GM12878 (cell line): ENCODE results near the gene MYCBPAP.

Experiments
- ETV6 ChIP-seq, 2 experiments: fragments of 450-650 bp in 1 of 2; IDR thresholded peaks in 1 of 2; conservative IDR thresholded peaks in 1 of 2; 2 replicates each; pipeline ENCODE4 v1.6.1; 2014; ENCODE audit warnings: antibody characterized with exemption in 1 of 2, borderline replicate concordance in 1 of 2, low read depth in 1 of 2, mild to moderate bottlenecking in 1 of 2, moderate library complexity in 1 of 2
- IKZF2 ChIP-seq, 2 experiments: fragments of 450-650 bp; IDR thresholded peaks; 2 replicates each; pipeline ENCODE4 v1.6.1; 2017; ENCODE audit warnings: mild to moderate bottlenecking in 2 of 2, moderate library complexity in 2 of 2
- MXI1 ChIP-seq: fragments of 150-350 bp; IDR thresholded peaks from 2 replicates; pipeline ENCODE4 v1.6.1; 2011; ENCODE audit warnings: low read depth, mild to moderate bottlenecking, inconsistent platforms, low read length, improper control_type of control experiment
- POLR2A ChIP-seq: IDR thresholded peaks from 2 replicates; pipeline ENCODE4 v1.6.1; 2011; ENCODE audit warnings: low read depth, mild to moderate bottlenecking, low read length
- RCOR1 ChIP-seq: conservative IDR thresholded peaks from 2 replicates; pipeline ENCODE4 v1.6.1; 2012; ENCODE audit warnings: low read depth, low read length, improper control_type of control experiment
- SIN3A ChIP-seq: IDR thresholded peaks from 2 replicates; pipeline ENCODE4 v1.6.1; 2012; ENCODE audit warnings: low read depth, low read length, improper control_type of control experiment
- TCF3 ChIP-seq: IDR thresholded peaks from 2 replicates; pipeline ENCODE4 v1.6.1; 2012; ENCODE audit warnings: low read depth, mild to moderate bottlenecking, low read length, borderline replicate concordance; ENCODE audit not compliant: insufficient read depth
- ZBED1 ChIP-seq: IDR thresholded peaks from 2 replicates; pipeline ENCODE4 v1.6.1; 2016; ENCODE audit warnings: borderline replicate concordance
- ZSCAN29 ChIP-seq: fragments of 450-650 bp; IDR thresholded peaks from 2 replicates; pipeline ENCODE4 v1.6.1; 2017; ENCODE audit warnings: mild to moderate bottlenecking, moderate library complexity
- TF ChIP-seq, protein P1 (sequence below), 3 experiments: IDR thresholded peaks in 2 of 3; conservative IDR thresholded peaks in 1 of 3; 2 replicates each; pipeline ENCODE4 v1.5.1; 2011; ENCODE audit warnings: low read depth in 3 of 3, low read length in 3 of 3, mild to moderate bottlenecking in 3 of 3, control low read depth in 2 of 3, moderate library complexity in 2 of 3, inconsistent platforms in 1 of 3, mixed read lengths in 1 of 3; ENCODE audit not compliant: control insufficient read depth in 2 of 3, insufficient read depth in 1 of 3; ENCODE audit errors: extremely low read depth in 1 of 3

DNA sequence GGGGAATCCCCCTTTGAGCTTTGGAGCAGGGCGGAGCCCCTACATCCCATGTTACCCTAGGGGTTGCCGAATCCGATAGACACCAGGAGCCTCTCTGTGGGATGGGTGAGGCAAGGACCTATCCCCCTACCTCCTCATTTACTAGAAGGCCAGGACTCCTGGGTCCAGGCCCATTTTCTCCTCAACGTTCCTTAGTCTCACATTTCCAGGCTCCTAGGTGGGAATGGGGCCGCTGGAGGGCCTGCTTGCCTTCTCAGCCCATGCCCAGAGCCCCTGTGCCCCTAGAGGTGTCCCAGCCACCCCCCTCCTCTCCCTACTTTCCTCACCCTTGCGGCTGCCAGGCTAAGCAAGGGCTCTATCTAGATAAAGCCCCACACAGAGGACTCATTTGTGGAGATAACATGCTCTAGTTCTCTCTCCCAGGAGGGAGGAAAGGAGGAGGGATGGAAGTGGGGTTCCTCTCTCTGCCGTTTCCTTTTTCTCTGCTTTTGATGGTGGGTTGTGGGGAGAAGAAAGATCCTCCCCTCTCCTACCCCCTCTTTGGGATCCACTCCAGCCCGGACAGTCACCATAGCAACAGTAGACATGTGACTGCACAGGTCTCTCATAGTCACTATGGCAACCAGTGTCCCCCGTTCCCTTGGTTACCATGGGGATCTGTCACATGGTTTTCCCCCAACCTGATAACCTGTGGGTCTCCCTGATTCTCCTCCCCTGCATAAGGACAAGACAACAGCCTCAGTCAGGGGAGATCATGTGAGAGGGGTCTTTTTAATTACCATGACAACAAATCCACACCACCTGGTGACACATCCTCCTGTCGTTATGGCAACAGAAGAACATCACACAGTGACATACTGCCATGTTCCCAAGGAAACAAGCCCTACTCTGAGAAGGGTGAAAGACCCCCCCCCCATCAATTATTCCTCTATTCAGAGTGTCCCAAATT is 57.4 kb downstream of the MYCBPAP start:
- TF ChIP-seq MXI1, result no peak
- TF ChIP-seq, protein P1, sequence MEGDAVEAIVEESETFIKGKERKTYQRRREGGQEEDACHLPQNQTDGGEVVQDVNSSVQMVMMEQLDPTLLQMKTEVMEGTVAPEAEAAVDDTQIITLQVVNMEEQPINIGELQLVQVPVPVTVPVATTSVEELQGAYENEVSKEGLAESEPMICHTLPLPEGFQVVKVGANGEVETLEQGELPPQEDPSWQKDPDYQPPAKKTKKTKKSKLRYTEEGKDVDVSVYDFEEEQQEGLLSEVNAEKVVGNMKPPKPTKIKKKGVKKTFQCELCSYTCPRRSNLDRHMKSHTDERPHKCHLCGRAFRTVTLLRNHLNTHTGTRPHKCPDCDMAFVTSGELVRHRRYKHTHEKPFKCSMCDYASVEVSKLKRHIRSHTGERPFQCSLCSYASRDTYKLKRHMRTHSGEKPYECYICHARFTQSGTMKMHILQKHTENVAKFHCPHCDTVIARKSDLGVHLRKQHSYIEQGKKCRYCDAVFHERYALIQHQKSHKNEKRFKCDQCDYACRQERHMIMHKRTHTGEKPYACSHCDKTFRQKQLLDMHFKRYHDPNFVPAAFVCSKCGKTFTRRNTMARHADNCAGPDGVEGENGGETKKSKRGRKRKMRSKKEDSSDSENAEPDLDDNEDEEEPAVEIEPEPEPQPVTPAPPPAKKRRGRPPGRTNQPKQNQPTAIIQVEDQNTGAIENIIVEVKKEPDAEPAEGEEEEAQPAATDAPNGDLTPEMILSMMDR (IDR thresholded peaks at IDR 0.05 in 2 of 3, conservative IDR thresholded peaks at IDR 0.05 in 1 of 3; ENCODE audit: control insufficient read depth in 2 of 3, extremely low read depth in 1 of 3, insufficient read depth in 1 of 3, low read depth in 3 of 3, low read length in 3 of 3), result no peak
- no peak for TF ChIP-seq IKZF2 (IDR thresholded peaks at IDR 0.05)
- TF ChIP-seq ZBED1, result no peak
- no peak for TF ChIP-seq RCOR1
- TF ChIP-seq ZSCAN29, result no peak
- TF ChIP-seq SIN3A, result no peak
- no peak for TF ChIP-seq ETV6 (conservative IDR thresholded peaks at IDR 0.05 in 1 of 2, IDR thresholded peaks at IDR 0.05 in 1 of 2; ENCODE audit: borderline replicate concordance in 1 of 2, low read depth in 1 of 2)
- TF ChIP-seq POLR2A, result no peak
- no peak for TF ChIP-seq TCF3
